HUDEP-2 (cell line): ENCODE measurements around the gene PLSCR3.

ENCODE experiments used
- DNase-seq, 76 experiments: peaks; one replicate each; lab custom pipeline; 2025; ENCODE audit not compliant: unreplicated experiment in 76 of 76; lab: John Stamatoyannopoulos, UW

The PLSCR3 gene

DNA sequence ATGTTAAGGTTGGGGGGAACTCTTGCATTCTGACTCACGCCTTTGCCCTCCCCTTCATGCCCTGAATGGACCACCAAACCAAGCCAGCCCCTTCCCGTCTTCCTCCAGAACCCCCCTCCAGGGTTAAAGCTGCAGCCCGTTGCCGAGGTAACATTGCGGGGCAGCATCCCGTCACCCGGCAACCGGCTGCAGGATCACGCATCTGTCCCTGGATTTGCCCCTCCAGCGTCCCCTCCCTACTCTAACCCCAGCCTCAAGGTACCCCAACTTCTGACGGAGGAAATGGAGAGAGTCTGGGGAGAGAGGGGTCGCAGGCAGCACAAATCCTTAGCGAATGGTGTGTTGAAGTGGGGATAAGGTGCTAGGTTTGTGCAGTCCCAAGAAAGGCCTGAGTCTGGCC lies 12.8 kb upstream of the PLSCR3 start:
- DNase-seq = no peak

DNA sequence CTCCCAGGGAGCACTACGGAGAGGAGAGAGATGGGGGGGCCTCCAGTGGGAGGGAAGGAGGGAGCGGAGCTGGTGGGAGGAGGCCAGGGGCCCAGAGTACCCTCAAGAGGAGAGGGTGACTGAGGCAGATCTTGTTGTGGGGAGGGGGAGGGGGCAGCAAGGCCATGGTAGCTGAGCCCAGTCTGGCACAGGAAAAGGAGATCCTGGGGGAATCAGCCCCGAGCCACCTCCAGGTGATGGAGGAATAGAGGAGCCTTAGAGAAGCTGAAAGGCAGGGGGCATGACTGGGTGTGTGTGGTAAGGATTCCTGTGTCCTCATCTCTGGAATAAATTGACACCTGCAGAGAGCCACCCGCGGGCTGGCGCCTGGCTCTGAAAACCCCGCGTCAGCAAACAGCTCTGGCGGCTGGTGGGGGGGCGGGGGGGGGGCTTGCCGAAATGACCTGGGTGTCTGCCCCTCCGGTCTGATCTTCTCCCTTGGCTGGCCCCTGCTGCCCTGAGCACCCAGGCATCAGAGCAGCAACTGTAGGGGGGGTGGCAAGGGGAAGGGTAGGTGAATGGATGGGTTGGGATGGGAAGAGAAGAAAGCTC lies 12.0 kb upstream of the PLSCR3 start:
- DNase-seq = no peak

DNA sequence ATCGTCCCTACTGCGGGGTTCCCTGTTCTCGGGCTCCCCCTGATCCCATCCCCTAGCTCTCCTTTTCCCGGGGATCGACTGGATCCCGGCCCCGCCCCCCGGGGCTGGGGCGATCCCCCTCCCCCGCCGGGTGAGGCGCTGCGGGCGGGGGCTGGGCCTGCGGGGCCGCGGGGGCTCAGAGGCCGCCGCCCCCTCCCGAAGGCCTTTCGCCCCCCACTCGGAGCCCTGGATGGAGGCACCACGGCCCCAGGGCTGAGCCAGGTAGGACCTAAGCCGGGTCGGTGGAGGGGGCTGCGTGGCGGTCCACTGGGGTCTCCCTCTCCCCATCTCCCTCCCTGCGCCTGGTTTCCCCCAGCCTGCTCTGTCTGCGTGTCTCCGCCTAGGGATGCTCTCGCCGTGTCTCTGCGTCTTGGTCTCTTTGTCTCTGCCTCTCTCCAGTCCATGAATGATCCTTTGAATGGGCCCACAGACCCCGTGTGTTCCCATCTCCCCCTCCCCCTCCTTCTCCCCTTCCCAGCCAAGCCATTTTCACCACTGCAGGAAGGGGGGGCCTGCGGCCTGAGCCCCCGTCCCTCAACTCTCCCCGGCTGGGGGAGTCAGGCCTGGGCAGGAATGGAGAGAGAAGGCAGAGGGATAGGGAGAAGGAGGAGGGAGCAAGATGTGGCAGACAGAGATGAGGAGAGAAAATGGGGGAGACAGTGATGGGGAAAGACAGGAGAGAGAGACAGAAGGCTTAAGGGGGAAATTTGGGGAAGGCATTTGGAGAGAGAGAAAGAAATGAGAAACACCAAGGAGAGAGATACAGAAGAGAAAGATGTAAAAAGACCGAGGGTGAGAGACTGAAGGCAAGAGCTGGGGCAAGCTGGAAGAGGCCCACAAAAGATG lies 11.3 kb upstream of the PLSCR3 start:
- no peak for DNase-seq

DNA sequence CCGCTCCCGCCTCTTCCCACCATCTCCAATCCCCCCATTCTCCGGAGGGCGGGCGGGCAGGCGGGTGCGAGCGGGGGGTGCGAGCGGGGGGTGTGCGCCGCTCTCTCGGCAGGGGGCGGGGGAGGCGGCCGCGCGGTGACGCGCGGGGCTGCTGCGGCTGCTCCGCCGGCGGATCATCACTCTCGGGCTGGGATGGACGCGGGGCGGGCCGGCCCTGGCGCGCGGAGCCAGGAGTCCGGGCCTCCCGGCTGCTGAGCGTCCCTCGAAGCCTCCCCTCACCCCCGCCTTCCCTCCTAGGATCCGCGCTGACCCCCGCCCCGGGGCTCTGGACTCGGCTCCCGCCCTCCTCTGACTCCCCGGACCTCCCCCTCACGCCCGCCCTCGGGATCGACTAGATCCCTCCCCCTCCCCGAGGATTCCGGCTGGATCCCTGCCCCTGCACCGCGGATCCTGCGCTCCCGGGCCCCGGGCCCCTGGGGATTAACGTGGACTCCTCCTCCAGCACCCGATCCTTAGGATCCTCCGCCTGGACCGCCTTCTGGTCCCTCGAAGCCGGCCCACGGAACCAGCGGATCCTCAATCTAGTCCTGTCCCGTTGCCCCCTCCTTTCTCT lies 10.5 kb upstream of the PLSCR3 start:
- peak in 22 of 76 experiments; percentile 20 to 74 (median 58) for DNase-seq

DNA sequence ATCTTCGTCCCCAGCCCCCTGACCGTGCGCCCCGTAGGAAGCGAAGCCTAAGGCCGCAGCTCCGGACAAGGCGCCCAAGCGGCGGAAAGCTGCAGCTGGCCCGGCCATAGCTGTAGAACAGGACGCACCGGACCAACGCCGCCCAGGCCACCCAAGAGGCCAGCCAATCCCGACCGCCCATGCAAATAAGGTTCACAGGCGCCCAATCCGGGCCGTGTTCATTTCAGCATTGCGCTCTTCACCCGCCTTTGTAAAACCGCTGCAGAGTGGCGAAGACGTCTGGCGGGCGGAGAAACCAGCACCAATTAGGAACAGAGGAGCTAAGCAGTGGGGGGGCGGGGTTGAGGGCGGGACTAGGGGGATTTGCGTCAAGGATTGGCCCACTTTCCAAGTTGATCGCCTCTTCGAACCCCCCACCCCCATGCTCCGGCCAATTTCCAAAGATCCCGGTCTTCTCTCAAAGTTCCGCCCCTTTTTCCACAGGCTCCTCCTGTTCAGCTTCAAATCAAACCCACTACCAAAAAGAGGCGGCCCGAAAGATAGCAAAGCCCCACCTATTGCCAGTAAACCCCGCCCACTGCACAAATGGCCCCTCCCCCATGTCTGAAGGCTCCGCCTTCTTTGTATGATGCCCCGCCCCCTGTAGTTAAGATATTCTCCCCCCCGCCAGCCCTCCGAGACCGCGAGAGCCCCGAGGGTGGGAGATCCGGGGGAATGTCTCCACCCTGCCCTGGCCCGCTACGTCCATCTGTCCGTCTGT lies 9.8 kb upstream of the PLSCR3 start, which contains the start of gene TMEM256:
TSS of gene TMEM256 (minus strand) at position 121 of the 760 bp plus-strand sequence. CDS start at position 108, 13 bp downstream.
- DNase-seq = peak; percentile 70 to 99 (median 95)

DNA sequence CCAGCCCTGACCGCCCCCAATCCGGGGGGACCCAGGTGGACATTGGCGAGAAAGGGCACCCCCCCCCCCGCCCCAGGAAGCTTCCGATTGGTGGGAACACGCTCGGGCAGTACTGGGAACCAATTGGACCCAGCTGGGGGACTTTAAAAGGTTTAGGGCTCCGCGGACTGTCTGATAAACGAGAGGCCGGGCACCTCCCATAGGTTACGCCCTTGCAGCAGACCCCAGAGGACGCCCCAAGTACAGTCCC lies 9.3 kb upstream of the PLSCR3 start:
- DNase-seq = peak in 34 of 76 experiments; percentile 43 to 80 (median 65)

DNA sequence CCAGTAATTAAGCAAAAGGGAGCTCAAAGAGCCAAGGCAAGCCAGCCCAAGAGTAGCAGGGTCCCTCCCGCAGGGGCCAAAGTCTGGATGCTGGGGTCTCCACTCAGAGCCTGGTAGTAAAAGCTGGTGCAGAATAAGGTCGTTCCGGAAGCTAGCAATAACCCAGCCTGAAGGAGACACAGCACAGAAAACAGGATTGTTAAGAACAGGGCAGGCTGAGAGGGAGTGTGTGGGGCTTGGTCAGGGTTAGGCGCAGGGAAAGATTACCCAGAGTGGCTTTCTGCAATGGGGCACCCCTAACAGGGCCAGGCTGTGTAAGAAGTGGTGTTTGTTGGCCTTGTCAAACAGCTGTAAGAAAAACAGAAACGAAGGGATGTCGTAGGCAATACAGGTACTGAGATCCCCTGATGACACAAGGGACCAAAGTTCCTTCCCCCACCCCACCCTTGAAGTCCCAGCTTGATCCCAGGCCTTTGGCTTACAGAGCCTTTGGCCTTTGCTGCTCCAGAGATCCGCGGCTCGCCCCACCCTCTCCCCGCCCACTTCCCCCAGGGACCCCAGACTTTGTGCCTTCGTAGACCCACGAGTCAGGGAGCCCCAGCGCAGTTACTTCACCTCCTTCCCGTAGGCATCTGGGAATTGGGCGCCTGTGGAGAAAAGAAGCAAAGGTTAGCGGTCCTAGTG lies 8.9 kb upstream of the PLSCR3 start:
- DNase-seq = peak in 12 of 76 experiments; percentile 26 to 55 (median 40)

DNA sequence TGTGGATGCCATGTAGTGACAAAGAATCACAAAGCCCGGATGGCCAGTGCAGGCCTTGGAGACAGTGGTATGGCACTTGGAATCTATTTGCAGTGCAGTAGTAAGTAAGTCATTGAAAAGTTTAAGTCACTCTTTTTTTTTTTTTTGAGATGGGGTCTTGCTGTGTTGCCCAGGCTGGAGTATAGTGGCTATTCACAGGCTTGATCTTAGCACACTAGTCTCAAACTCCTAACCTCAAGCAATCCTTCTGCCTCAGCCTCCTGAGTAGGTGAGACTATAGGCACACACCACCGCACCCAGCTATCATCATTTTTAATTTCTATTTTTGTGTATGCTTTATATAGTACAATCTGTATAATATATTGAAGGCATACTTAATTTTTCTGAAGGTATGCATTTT lies 4.3 kb upstream of the PLSCR3 start:
- DNase-seq = no peak

DNA sequence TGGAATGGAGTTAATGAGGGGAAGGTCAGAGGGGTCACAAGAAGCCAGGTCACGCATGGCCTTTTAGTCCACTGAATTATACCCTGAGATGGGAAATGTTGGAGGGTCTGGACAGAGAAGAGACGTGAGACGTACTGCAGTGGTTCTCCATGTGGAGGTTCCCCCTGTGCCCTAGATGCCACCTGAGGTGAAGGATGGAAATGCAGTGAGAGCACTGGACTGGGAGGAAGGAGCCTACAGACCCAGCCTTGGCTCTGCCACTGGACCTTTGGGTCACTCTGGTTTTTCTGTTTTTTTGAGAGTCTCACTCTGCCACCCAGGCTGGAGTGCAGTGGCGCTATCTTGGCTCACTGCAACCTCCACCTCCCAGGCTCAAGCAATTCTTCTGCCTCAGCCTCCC lies 1.8 kb upstream of the PLSCR3 start:
- DNase-seq = peak in 1 of 76 experiments; percentile 4

DNA sequence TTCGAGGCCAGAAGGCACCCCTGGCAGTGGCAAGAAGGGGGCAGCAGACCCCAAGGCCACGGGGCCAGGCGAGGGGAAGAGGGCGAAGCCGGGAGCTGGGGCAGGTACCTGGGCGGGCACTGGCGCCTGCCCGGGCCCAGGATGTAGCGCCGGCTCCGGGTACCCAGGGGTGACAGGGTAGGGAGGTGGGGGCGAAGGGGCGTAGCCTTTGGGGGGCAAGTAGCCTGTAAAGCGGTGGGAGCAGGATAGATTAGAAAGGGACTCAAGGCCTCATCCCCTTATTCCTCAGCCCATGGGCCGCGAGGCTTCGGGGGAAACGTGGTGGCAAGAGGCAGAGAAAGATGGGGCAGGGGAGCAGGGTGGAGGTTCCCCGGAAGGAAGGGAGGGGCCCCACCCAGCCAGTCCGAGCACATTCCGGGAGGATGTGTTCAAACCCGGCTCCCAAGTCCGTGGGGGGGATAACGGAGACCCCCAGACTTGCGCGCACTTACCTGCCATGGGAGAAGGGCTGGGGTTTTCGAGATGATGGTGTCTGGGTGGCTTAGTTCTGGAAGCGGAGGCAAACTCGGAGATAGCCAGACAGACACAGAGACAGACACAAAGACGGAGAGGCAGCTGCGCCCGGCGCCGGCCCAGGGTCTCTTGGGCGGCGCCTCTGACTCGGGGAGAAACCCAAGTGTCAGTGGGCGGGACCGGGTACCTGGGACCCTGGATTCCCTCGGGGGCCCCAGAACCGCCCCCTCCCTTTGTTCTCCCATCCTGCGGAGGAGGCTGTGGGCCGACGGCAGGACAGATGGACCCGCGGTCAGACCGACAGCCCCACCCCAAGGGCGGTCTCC lies 493 bp downstream of the PLSCR3 start:
- peak in 1 of 76 experiments; percentile 31 for DNase-seq

DNA sequence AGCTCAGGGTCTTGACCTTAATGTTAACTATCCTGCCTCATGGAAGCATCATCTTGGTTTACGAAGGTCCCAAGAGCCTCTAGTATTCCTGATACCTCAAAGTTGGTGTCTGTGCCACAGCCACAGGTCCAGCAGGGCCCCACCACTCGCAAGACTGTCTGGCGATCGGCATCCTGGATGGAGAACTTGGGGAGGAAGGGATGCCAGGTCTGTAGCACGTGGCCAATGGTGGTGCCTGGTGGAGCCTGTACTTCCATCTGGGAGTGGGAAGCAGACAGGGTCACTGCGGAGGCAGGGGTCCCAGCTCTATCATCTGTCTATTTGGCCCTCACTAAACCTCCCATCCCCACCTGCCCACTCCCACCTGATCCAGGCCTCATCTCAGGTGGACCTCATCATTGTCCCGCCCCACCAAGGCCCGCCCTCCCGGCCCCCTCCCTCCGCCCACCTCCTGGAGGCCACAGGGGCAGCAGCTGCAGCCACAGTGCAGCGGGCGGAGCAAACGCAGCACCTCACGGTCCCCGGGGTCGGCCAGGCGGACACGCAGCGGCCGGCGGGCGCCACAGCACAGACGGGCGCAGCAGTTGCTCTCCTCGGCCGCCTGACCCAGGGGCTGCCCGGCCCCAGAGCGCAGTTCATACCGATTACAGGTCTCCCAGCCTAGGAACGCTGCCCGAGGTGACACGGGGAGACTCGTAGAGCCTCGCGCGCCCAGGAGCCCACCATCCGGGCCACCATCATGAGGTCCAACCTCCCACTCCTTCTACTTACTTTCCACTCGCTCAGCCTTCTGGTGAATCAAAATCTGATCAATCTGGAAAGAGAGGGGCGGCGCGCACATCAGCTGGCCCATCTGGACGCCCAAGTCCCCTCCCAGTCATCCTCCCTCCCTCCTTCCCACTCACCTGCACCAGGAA lies 1.4 kb downstream of the PLSCR3 start:
- DNase-seq = no peak

DNA sequence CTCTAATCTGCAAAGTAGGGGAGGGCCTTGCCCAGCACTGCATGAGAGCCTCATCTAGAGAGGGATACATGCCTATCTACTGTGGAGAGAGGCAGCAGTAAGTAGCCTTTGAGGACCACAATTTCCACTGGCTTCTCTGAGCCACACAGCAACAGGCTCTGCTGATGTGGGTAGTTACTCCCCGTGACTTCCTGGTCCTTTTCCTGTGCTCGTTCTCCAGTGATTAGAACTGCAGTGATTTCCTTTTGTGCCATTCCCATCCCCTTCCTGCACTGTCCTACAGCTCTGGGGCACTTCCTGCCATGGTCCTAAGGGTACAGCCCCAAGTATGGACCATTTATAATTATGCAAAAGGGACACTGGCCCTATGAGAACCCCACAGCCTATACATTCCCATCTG lies 3.0 kb downstream of the PLSCR3 start:
- DNase-seq = no peak

DNA sequence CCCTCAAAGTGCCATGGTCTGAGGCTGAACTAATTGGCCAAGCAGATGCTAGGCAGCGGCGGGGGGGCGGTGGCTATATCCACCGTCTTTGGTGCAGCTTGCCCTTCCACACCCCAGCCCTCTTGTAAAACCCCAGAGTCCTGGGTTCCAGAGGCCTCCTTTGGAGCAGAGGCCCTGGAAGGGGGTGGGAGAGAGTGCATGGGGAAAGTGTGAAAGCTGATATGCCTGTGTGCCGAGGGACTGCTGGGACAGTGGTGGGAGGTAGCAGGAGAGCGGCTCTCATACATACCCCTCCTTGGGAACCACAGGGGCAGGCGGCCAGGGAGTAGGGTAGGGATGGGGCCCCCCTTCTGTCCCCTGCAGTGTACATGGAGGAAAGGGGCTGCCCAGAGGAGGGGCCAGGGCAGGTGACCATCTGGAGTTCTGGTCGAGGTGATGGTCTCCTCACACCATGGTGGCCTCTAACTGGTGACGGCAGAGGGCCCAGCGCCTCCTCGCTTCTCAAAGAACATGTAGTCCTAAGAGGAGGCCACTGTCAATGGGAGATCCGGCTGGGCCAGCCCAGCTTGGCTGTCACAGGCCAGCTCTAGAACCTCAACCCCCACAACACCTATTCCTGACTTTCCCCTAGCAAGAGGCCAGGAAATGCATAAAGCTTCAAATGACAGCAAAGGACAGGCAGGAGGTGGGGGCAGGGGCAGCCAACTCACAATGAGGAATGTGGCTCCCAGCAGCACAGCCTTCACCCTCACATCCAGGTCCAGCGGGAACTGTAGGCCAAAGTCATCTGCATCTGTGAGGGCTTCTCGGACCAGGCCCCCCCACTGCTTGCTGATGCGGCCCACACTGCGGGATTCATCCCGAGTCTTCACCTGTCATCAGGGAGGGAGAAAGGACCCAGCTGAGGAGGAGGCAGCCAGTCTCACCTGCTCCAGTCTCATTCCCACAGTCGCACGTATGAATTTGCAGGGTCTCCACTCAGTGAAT lies 4.1 kb downstream of the PLSCR3 start:
- no peak for DNase-seq

DNA sequence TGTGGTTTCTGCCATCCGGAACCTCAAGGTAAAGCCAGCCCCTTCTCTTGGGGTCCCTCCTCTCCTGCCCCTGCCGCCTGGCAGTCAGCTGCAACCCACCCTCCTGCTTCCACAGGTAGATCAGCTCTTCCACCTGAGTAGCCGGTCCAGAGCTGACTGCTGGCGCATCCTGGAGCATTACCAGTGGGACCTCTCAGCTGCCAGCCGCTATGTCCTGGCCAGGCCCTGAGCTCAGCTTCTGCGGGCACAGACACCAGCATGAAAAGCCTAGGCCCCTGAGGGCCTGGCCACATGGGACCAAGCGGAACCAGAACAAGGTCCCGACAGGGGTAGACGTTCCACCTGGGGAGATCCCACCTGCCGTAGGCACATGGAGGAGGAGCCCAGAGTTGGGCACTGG lies 5.5 kb downstream of the PLSCR3 start:
- no peak for DNase-seq

DNA sequence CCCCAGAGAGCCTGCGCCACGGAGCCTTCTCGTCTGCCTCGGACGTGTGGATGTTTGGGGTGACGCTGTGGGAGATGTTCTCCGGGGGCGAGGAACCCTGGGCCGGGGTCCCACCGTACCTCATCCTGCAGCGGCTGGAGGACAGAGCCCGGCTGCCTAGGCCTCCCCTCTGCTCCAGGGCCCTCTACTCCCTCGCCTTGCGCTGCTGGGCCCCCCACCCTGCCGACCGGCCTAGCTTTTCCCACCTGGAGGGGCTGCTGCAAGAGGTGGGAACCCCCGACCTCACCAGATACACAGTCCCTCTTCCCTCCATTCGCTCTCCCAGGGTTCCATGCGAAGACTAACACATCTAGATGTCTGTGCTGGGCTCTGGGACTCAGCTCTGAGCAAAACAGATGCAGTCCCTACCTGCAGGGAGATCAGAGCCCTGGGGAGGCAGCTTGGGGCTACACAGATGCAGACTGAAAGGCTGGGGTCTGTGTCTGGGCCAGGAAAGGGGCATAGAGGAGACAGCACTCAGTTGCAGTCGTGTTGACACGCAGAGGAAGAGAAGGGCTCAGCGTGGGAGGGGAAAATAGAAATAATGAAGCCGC lies 9.7 kb downstream of the PLSCR3 start:
- DNase-seq = no peak

DNA sequence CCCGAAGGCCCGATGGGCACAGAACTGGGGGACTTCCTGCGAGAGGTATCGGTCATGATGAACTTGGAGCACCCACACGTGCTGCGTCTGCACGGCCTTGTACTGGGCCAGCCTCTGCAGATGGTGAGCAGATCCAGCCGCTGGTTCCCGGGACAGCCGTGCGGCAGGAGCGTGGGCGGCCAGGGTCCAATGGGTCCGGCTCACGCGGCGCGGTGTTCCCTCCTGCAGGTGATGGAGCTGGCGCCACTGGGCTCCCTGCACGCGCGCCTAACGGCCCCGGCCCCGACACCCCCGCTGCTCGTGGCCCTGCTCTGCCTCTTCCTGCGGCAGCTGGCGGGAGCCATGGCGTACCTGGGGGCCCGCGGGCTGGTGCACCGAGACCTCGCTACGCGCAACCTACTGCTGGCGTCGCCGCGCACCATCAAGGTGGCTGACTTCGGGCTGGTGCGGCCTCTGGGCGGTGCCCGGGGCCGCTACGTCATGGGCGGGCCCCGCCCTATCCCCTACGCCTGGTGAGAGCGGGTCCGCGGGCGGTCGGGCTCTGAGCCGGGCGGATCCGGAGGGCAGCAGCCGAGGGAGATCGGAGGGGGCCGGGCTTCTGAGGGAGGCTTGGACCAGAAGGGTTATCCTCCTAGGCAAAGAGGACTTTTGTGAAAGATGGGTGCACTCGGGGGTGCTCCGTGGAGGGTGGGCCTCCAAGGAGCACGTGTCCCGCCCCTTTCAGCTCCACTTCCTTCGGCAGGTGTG lies 10.4 kb downstream of the PLSCR3 start:
- DNase-seq = peak in 14 of 76 experiments; percentile 4 to 36 (median 22)
